K562 (cell line): ENCODE results near the gene CCDC171.

Experiments used
- CTCF ChIP-seq, 3 experiments: IDR thresholded peaks in 2 of 3; conservative IDR thresholded peaks in 1 of 3; 2 replicates each; pipeline ENCODE4 v1.5.1; 2011 to 2012; ENCODE audit warnings: low read length in 3 of 3, mild to moderate bottlenecking in 3 of 3, control low read depth in 2 of 3, improper control_type of control experiment in 1 of 3, inconsistent platforms in 1 of 3, low read depth in 1 of 3, mixed read lengths in 1 of 3, moderate library complexity in 1 of 3; ENCODE audit not compliant: insufficient read depth in 2 of 3
- FOXK2 ChIP-seq, 2 experiments: fragments of 450-650 bp; IDR thresholded peaks in 1 of 2; conservative IDR thresholded peaks in 1 of 2; 2 replicates each; pipeline ENCODE4 v1.6.1; 2016; ENCODE audit warnings: low read depth in 2 of 2, mild to moderate bottlenecking in 1 of 2
- ZNF408 ChIP-seq: fragments of 250-450 bp; sonication (Bioruptor Pico); IDR thresholded peaks from 2 replicates; pipeline ENCODE4 v1.4.0; 2020; ENCODE audit warnings: low read depth, mild to moderate bottlenecking, moderate library complexity

GRCh38 chr9:15972760-15973159 is 419.9 kb downstream of the CCDC171 start:
- TF ChIP-seq CTCF (IDR thresholded peaks at IDR 0.05 in 2 of 3, conservative IDR thresholded peaks at IDR 0.05 in 1 of 3; ENCODE audit: insufficient read depth in 2 of 3, low read depth in 1 of 3, low read length in 3 of 3) (no peak), ZNF408 (CRISPR knock-in tag) (no peak), FOXK2 (conservative IDR thresholded peaks at IDR 0.05 in 1 of 2, IDR thresholded peaks at IDR 0.05 in 1 of 2; ENCODE audit: low read depth in 2 of 2) (no peak)
